Measurements from ENCODE around the gene HSP90AA1. TPM values are rescaled to one million over a fixed set of nuclear protein-coding genes. Genes with fewer than 3 reads are reported as not detected.

The HSP90AA1 gene
- total RNA-seq, 1 experiment from 2014 or later, result 1,111 TPM

DNA sequence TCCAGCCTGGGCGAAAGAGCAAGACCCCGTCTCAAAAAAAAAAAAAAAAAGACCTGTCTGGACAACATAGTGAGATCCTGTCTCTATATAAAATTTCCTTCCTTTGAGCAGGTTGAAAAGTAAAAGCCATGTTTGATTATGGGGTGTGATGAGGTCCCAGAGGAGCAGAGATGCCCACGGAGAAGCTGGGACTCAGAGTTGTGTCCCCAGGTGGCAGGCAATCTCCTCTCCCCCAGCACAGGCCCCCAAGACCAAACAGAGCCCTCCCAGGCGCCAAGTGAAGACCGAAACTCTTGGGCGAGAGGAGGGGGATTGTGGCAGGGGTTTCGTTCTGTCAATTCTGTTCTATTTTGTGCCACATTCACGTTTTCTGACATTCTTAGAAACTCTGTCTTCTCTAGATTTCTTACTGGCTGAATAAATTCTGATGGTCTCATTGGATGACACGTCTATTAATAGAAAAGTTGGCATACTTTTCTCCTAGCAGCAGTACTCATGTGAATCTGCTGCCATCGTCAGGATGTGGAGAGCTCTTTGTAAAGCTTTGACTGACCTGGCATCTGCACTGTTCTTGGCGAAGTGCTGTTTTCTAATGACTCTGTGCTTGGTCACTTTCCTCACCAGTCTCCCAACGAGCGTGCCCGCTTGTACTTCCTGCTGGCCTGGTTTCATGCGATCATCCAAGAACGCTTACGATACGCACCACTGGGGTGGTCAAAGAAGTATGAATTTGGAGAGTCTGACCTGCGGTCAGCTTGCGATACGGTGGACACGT lies 43.4 kb downstream of the HSP90AA1 start:
- no peak for DNase-seq
- H3K36me3 Mint-ChIP-seq (ENCODE audit: insufficient read depth, unreplicated experiment), result peaks cover 85% of the 10 kb centered on the region
- no peaks in the 10 kb centered on the region for H3K4me1 Mint-ChIP-seq (ENCODE audit: low read depth, unreplicated experiment)
- BruUV-seq (replicated peaks), result no TSS peak
- no peak overlapping the region for H3K27ac Mint-ChIP-seq (ENCODE audit: unreplicated experiment)
- no peaks in the 10 kb centered on the region for H3K9me3 Mint-ChIP-seq (ENCODE audit: low read depth, unreplicated experiment)
- no peaks in the 10 kb centered on the region for H3K27me3 Mint-ChIP-seq (ENCODE audit: unreplicated experiment)
- no peak overlapping the region for H3K4me3 Mint-ChIP-seq (ENCODE audit: low read depth, unreplicated experiment)
- TF ChIP-seq, protein P1, sequence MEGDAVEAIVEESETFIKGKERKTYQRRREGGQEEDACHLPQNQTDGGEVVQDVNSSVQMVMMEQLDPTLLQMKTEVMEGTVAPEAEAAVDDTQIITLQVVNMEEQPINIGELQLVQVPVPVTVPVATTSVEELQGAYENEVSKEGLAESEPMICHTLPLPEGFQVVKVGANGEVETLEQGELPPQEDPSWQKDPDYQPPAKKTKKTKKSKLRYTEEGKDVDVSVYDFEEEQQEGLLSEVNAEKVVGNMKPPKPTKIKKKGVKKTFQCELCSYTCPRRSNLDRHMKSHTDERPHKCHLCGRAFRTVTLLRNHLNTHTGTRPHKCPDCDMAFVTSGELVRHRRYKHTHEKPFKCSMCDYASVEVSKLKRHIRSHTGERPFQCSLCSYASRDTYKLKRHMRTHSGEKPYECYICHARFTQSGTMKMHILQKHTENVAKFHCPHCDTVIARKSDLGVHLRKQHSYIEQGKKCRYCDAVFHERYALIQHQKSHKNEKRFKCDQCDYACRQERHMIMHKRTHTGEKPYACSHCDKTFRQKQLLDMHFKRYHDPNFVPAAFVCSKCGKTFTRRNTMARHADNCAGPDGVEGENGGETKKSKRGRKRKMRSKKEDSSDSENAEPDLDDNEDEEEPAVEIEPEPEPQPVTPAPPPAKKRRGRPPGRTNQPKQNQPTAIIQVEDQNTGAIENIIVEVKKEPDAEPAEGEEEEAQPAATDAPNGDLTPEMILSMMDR (IDR thresholded peaks at IDR 0.05; ENCODE audit: unreplicated experiment), result no peak
- intact Hi-C loops (cut with micrococcal nuclease; ENCODE audit: unreplicated experiment), result no loop called here
- CTCF ChIA-PET, result no interaction called here

DNA sequence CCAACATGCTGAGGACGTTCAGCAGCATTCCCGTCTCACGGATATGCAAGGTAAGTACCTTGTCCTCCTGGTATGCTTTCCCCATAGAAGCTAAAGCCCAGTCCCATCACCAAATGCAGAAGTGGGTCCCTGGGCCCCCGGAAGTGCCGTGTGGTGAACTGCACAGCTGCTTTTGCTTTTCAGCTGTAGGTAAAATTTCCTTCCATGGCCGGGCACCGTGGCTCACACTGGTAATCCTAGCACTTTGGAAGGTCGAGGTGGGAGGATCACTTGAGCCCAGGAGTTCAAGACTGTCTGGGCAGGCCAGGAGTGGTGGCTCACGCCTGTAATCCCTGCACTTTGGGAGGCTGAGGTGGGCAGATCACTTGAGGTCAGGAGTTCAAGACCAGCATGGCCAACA lies 44.1 kb downstream of the HSP90AA1 start:
- TF ChIP-seq, protein P1 (IDR thresholded peaks at IDR 0.05; ENCODE audit: unreplicated experiment), result no peak
- DNase-seq, result no peak
- CTCF ChIA-PET, result no interaction called here
- Mint-ChIP-seq H3K9me3 (ENCODE audit: low read depth, unreplicated experiment) (no peaks in the 10 kb centered on the region), H3K27me3 (ENCODE audit: unreplicated experiment) (no peaks in the 10 kb centered on the region), H3K27ac (ENCODE audit: unreplicated experiment) (no peak overlapping the region), H3K36me3 (ENCODE audit: insufficient read depth, unreplicated experiment) (peaks cover 80% of the 10 kb centered on the region), H3K4me1 (ENCODE audit: low read depth, unreplicated experiment) (no peaks in the 10 kb centered on the region), H3K4me3 (ENCODE audit: low read depth, unreplicated experiment) (no peak overlapping the region)
- no TSS peak for BruUV-seq (replicated peaks)
- intact Hi-C loops (cut with micrococcal nuclease; ENCODE audit: unreplicated experiment), result no loop called here

DNA sequence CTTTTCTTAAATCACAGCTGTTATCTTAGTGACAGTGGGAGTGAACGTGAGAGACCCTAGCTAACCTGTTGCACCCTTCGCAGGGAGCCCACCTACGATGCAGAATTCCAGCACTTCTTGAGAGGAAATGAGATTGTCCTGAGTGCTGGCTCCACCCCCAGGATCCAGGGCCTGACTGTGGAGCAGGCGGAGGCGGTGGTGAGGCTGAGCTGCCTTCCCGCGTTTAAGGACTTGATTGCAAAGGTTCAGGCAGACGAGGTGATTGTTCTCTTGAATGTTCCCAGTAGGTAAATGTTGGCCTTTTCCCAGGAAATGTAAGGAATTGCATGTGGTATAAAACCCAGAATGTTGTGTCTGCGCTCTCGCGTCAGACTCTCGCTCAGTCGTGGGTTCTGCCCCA lies 46.7 kb downstream of the HSP90AA1 start:
- no peak overlapping the region for H3K4me3 Mint-ChIP-seq (ENCODE audit: low read depth, unreplicated experiment)
- H3K27me3 Mint-ChIP-seq (ENCODE audit: unreplicated experiment), result no peaks in the 10 kb centered on the region
- H3K27ac Mint-ChIP-seq (ENCODE audit: unreplicated experiment), result no peak overlapping the region
- no peaks in the 10 kb centered on the region for H3K4me1 Mint-ChIP-seq (ENCODE audit: low read depth, unreplicated experiment)
- TF ChIP-seq, protein P1 (IDR thresholded peaks at IDR 0.05; ENCODE audit: unreplicated experiment), result no peak
- intact Hi-C loops (cut with micrococcal nuclease; ENCODE audit: unreplicated experiment), result no loop called here
- BruUV-seq (replicated peaks), result no TSS peak
- H3K36me3 Mint-ChIP-seq (ENCODE audit: insufficient read depth, unreplicated experiment), result peaks cover 71% of the 10 kb centered on the region
- CTCF ChIA-PET, result no interaction called here
- no peak for DNase-seq
- no peaks in the 10 kb centered on the region for H3K9me3 Mint-ChIP-seq (ENCODE audit: low read depth, unreplicated experiment)

DNA sequence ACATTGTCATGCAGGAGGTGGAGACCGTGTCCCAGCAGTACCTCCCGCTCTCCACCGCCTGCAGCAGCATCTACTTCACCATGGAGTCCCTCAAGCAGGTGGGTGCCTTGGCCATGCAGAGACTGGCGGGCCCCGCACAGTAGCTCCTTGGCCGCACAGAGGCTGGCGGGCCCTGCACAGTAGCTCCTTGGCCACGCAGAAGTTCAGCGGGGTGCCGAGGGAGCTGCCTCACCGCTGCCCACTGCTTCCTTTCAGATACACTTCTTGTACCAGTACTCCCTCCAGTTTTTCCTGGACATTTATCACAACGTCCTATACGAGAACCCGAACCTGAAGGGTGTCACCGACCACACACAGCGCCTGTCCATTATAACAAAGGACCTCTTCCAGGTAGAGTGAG lies 47.7 kb downstream of the HSP90AA1 start:
- Mint-ChIP-seq H3K36me3 (ENCODE audit: insufficient read depth, unreplicated experiment) (peaks cover 73% of the 10 kb centered on the region), H3K27me3 (ENCODE audit: unreplicated experiment) (no peaks in the 10 kb centered on the region), H3K27ac (ENCODE audit: unreplicated experiment) (no peak overlapping the region), H3K4me1 (ENCODE audit: low read depth, unreplicated experiment) (peaks cover 5% of the 10 kb centered on the region), H3K9me3 (ENCODE audit: low read depth, unreplicated experiment) (no peaks in the 10 kb centered on the region), H3K4me3 (ENCODE audit: low read depth, unreplicated experiment) (no peak overlapping the region)
- intact Hi-C loops (cut with micrococcal nuclease; ENCODE audit: unreplicated experiment), result no loop called here
- TF ChIP-seq, protein P1 (IDR thresholded peaks at IDR 0.05; ENCODE audit: unreplicated experiment), result no peak
- DNase-seq, result no peak
- CTCF ChIA-PET, result no interaction called here
- no TSS peak for BruUV-seq (replicated peaks)
